Large intestine (tissue), 3 donors: ENCODE results near the gene BCAS1. TPM values are rescaled to one million over a fixed set of nuclear protein-coding genes. Genes with fewer than 3 reads are reported as not detected.

ENCODE experiments used
- DNase-seq, 2 donors: peaks; one replicate each; pipeline versions ENCODE4 v3.0.0 to v3.0.0-alpha.2; 2013
- H3K27ac ChIP-seq: one replicate; pipeline ENCODE4 v1.5.1; 2013; ENCODE audit warnings: low read length
- H3K27me3 ChIP-seq: 2 replicates; pipeline ENCODE4 v1.6.1; 2013; ENCODE audit warnings: low read length; ENCODE audit not compliant: control insufficient read depth, insufficient read depth
- H3K36me3 ChIP-seq: 2 replicates; pipeline ENCODE4 v1.6.1; 2013; ENCODE audit warnings: low read length; ENCODE audit not compliant: control insufficient read depth, insufficient read depth
- H3K4me1 ChIP-seq: one replicate; pipeline ENCODE4 v1.6.1; 2013; ENCODE audit warnings: low read length; ENCODE audit not compliant: control insufficient read depth, insufficient read depth
- H3K4me3 ChIP-seq: one replicate; pipeline ENCODE4 v1.5.1; 2013; ENCODE audit warnings: low read length
- H3K9me3 ChIP-seq: one replicate; pipeline ENCODE4 v1.6.1; 2013; ENCODE audit warnings: mild to moderate bottlenecking, low read depth, low read length, moderate library complexity; ENCODE audit not compliant: control insufficient read depth
- WGBS: methylation state at CpG from one replicate; pipeline ENCODE4 v1.1.5; 2013; ENCODE audit warnings: low lambda C conversion rate; ENCODE audit not compliant: insufficient coverage; 5-methylcytosine and 5-hydroxymethylcytosine counted together
- polyA plus RNA-seq: library from polyadenylated mRNA; unstranded; fragments of 120-200 nt; gene quantifications from one replicate; pipeline ENCODE4 v1.2.1, GENCODE V29; 2013

The BCAS1 gene
- polyA plus RNA-seq, 1 donor: 29.2 TPM

DNA sequence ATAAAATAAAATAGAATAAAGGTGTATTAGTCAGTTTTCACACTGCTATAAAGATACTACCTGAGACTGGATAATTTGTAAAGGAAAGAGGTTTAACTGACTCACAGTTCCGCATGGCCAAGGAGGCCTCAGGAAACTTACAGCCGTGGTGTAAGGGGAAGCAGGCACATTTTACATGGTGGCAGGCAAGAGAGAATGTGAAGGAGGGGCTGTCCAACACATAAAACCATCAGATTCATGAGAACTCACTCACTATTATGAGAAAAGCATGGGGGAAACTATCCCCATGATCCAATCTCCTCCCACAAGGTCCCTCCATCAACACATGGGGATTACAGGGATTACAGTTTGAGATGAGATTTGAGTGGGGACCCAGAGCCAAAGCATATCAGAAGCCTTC lies 41.1 kb upstream of the BCAS1 start:
- no peak overlapping the region for H3K27ac ChIP-seq
- no peak for DNase-seq
- H3K4me3 ChIP-seq: no peak overlapping the region
- H3K27me3 ChIP-seq: no peaks in the 10 kb centered on the region
- no peaks in the 10 kb centered on the region for H3K9me3 ChIP-seq
- peaks cover 37% of the 10 kb centered on the region for H3K4me1 ChIP-seq
- WGBS: no CpG with 5 or more reads among the region's 2 CpGs
- no peaks in the 10 kb centered on the region for H3K36me3 ChIP-seq

DNA sequence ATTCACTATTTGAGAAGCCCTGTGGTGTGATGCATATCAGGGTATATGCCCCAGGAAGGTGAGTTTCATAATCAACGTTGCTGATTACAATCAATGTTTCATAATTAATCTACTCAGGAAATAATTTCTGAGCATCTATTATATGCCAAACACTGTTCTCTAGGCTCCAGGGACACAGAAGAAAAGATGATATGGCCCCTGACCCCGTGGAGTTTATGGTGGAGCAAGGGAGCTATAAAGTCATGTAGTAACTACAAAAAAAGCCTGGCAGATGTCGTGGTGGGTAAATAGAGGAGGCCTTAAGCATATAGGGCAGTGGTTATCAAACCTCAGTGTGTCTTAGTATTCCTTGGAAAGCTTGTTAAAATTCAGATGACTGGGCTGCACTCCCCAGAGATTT lies 40.1 kb upstream of the BCAS1 start:
- DNase-seq: no peak
- no CpG with 5 or more reads among the region's 3 CpGs for WGBS
- H3K9me3 ChIP-seq: no peaks in the 10 kb centered on the region
- H3K4me1 ChIP-seq: peaks cover 32% of the 10 kb centered on the region
- H3K27me3 ChIP-seq: no peaks in the 10 kb centered on the region
- no peak overlapping the region for H3K4me3 ChIP-seq
- no peak overlapping the region for H3K27ac ChIP-seq
- no peaks in the 10 kb centered on the region for H3K36me3 ChIP-seq

DNA sequence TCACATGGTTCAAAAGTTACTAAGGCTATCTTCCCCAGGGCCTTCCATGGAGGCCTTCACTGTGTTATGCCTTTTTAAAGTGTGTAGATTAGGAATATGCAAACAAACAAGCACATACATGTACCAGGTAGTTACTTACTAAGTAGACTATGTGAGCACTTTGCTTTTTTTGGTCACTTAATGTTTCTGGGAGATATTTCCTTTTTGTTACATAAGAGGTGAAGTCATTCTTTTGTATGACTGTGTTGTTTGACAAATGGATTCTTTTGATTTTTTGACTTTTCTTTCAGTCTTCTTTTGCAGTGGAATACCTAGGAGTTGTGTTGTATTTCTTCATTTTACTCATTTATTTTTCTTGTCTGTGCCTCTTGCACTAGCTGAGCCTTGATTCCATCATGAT lies 39.6 kb upstream of the BCAS1 start:
- no peaks in the 10 kb centered on the region for H3K36me3 ChIP-seq
- H3K9me3 ChIP-seq: no peaks in the 10 kb centered on the region
- no peak overlapping the region for H3K4me3 ChIP-seq
- no peak for DNase-seq
- H3K27ac ChIP-seq: no peak overlapping the region
- no peaks in the 10 kb centered on the region for H3K27me3 ChIP-seq
- H3K4me1 ChIP-seq: peaks cover 28% of the 10 kb centered on the region

DNA sequence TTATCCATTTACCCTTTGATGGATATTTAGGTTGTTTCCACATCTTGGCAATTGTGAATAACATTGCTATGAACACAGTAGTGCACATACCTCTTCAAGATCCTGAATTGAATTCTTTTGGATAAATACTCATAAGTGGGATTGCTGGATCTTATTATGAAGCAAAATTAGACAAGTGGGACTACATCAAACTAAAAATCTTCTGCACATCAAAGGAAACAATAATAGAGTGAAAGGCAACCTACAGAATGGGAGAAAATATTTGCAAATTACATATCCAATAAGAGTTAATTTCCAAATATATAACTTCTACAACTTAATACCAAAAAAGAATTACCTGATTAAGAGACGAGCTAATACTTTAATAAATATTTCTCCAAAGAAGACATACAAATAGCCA lies 38.4 kb upstream of the BCAS1 start:
- Histone ChIP-seq H3K36me3 (no peaks in the 10 kb centered on the region), H3K27me3 (no peaks in the 10 kb centered on the region), H3K4me3 (no peak overlapping the region), H3K9me3 (no peaks in the 10 kb centered on the region), H3K27ac (no peak overlapping the region), H3K4me1 (peaks cover 26% of the 10 kb centered on the region)
- no peak for DNase-seq
- no CpG with 5 or more reads among the region's 1 CpG for WGBS

DNA sequence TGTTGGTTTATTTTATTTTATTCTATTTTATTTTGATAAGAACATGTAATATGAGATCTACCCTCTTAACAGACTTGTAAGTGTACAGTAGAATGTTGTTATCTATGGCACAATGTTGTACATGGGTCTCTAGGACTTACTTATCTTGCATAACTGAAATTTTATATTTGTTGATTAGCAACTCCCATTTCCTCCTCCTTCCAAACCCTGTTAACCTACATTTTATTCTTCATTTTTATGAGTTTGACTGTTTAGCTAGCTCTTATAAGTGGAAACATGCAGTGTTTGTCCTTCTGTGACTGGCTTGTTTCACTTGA lies 37.9 kb upstream of the BCAS1 start:
- H3K27ac ChIP-seq: peak overlapping the region; percentile 58
- no peak for DNase-seq
- no peaks in the 10 kb centered on the region for H3K27me3 ChIP-seq

DNA sequence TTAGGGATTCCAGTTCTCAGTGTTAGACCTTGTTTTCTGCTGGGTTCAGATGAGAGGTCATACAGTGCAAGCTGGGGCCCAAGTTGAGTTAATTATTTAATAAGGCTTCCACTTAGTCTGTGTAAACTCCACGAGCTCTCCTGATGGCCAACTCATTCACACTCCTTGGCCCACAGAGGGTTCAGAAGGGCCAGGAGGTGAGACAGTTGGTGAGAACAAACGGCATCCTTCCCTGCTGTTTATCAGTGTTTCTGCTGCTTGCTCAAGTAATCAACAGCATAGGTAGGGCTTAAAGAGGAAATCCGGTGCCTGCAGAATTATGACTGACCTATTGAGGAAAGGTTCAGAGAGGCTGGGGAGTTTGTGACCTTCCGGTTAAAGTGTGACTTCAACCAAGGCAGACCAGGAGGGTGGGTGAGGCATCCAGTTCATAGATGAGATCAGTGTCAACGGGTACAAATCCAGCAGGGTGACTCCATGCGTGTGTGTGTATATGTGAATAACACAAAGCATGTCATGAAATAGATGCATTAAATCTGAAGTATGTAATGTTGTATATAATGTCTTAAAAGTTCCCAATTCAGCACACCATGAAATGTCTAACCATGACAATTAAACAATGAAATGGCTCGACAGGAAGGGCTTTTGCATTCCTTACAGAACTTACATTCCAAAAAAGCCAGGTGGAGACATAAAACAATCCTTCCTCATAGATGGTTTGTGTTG lies 37.4 kb upstream of the BCAS1 start:
- Histone ChIP-seq H3K4me3 (no peak overlapping the region), H3K27me3 (no peaks in the 10 kb centered on the region), H3K4me1 (peaks cover 24% of the 10 kb centered on the region), H3K36me3 (no peaks in the 10 kb centered on the region), H3K9me3 (no peaks in the 10 kb centered on the region), H3K27ac (peak overlapping the region; percentile 58)
- 72% methylated on average over 2 of the region's 7 CpGs for WGBS
- peak; percentile 67 to 80 for DNase-seq

More for the DNA sequence above, 37.9 kb upstream of the BCAS1 start:
- Histone ChIP-seq H3K4me3 (no peak overlapping the region), H3K36me3 (no peaks in the 10 kb centered on the region), H3K4me1 (peaks cover 27% of the 10 kb centered on the region), H3K9me3 (no peaks in the 10 kb centered on the region)

DNA sequence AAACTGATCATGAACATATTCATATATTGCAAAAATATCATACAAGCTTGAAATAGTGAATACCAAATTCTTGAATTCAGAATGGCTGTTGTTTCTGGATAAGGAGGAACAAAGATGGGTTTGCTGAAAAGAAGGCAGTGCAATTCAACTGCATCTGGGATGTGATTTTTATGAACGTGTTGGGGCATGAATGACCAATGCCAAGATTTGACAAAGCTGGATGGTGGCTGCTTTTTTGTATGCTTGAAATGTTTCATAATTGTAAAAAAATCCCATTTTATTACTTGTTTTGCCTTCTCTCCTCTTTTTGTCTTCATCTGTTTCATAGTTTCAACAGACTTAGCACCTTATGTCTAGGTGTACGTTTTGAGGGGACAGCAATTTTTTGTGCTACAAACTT lies 36.8 kb upstream of the BCAS1 start:
- no peak overlapping the region for H3K4me3 ChIP-seq
- H3K36me3 ChIP-seq: no peaks in the 10 kb centered on the region
- peak overlapping the region; percentile 58 for H3K27ac ChIP-seq
- no CpG with 5 or more reads among the region's 2 CpGs for WGBS
- H3K4me1 ChIP-seq: peaks cover 20% of the 10 kb centered on the region
- DNase-seq: no peak
- H3K27me3 ChIP-seq: no peaks in the 10 kb centered on the region
- H3K9me3 ChIP-seq: no peaks in the 10 kb centered on the region

DNA sequence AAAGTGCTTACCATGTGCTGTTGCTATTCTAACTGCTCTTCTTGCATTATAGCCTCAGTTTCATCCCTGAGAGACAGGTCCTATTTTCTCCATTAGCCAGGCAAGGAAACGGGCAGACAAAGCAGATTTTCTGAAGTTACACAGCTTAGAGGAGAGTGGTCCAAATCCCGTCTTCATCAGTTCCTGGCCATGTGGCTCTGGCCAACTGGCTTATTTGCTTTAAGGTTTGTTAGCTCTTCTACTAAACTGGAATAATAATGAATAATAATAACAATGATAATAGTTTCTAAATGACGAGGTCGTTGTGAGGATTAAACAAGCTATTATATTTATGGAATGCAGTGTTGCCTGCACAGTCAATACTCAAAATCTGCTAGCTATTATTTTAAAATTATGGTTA lies 35.8 kb upstream of the BCAS1 start:
- WGBS: 93% methylated on average over 2 of the region's 4 CpGs
- Histone ChIP-seq H3K4me1 (peaks cover 20% of the 10 kb centered on the region), H3K4me3 (no peak overlapping the region), H3K27me3 (no peaks in the 10 kb centered on the region), H3K27ac (no peak overlapping the region), H3K9me3 (no peaks in the 10 kb centered on the region), H3K36me3 (no peaks in the 10 kb centered on the region)
- no peak for DNase-seq

DNA sequence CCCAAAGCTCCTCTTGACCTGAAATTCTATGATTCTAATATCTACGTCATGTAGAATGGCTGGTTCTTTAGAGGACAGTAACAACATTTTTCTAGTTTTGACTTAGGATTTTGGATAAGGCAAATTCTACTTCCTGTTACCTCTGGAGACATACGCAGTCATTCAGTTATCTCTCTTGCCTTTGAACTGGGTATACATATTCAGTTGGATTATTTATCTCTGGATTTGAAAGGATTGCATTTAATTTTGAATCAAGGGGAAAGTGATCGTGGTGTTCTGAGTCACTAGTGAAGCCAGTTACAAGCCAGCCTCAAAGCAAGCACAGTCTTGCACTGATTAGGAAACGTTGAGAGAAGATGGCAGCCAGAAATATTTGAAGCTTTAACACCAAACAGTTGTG lies 35.3 kb upstream of the BCAS1 start:
- Histone ChIP-seq H3K4me1 (peaks cover 20% of the 10 kb centered on the region), H3K27me3 (no peaks in the 10 kb centered on the region), H3K36me3 (no peaks in the 10 kb centered on the region), H3K4me3 (no peak overlapping the region), H3K9me3 (no peaks in the 10 kb centered on the region), H3K27ac (no peak overlapping the region)
- no CpG with 5 or more reads among the region's 4 CpGs for WGBS
- DNase-seq: no peak

DNA sequence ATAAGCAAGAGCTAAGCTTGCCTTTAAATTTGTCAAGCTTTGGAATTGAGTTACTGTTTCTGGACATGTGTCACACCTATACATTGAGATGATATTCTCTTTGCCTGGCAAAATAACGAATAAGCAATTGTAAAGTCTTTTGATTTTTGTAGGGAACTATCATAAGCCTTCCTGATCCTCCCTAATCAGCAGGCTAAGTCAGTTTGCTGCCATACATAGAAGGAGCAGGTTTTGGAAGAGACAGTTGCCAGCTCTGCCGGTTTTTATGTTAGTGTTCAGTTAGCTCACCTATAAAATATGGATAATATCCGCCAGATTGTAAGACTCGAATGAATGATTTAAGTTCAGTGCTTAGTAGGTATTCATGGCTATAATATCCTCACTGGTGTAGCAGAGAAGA lies 34.4 kb upstream of the BCAS1 start:
- no peak for DNase-seq
- no peaks in the 10 kb centered on the region for H3K36me3 ChIP-seq
- H3K4me3 ChIP-seq: no peak overlapping the region
- WGBS: 90% methylated on average over 2 of the region's 4 CpGs
- H3K4me1 ChIP-seq: peaks cover 20% of the 10 kb centered on the region
- no peaks in the 10 kb centered on the region for H3K27me3 ChIP-seq
- H3K27ac ChIP-seq: no peak overlapping the region
- no peaks in the 10 kb centered on the region for H3K9me3 ChIP-seq

DNA sequence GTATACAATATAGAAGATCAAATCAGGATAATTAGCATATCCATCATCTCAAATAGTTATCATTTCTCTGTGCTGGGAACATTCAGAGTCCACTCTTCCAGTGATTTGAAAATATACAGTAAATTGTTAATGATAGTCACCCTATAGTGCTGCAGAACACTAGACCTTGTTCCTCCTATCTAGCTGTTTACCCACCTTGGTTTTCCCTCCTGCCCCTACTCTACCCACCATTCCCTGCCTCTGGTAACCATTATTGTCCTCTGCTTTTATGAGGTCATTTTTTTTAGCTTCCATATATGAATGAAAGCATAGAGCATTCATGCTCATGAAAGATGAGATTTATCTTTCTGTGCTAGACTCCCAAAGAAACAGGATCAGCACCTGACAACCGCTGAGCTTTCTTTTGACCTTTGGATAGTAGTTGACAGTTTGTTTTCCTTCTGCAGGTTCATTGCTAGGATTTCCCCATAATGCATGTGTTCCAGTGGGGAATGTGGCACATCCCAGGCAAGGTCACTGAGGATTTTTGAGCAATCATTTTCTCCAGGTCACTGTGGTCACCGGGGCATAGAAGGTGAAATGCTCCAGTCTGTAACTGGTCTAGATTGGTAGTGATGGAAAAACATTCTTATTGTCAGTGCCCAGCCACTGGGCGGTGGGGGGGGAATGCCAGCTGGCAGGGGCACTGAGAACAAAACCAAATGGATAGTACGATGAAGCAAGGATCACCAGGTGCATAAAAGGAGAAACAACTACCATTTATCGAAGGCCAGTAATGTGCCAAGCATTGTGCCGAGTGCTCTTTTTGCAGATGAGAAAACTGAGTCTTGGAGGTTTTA lies 33.6 kb upstream of the BCAS1 start:
- H3K27me3 ChIP-seq: no peaks in the 10 kb centered on the region
- H3K4me1 ChIP-seq: peaks cover 20% of the 10 kb centered on the region
- H3K27ac ChIP-seq: peak overlapping the region; percentile 77
- H3K36me3 ChIP-seq: no peaks in the 10 kb centered on the region
- no peaks in the 10 kb centered on the region for H3K9me3 ChIP-seq
- no peak overlapping the region for H3K4me3 ChIP-seq
- no CpG with 5 or more reads among the region's 6 CpGs for WGBS
- peak; percentile 80 to 89 for DNase-seq
